Vagina (tissue), 2 donors: ENCODE measurements around the gene NCOA5.

Experiments used
- POLR2A ChIP-seq, 2 donors: fragments of 450-650 bp; IDR thresholded peaks; one replicate each; pipeline ENCODE4 v1.6.1; 2017; ENCODE audit warnings: antibody characterized with exemption in 2 of 2, mild to moderate bottlenecking in 2 of 2, moderate library complexity in 2 of 2
- POLR2AphosphoS5 ChIP-seq, 2 donors: sonication (generic); formaldehyde crosslinking; IDR thresholded peaks; one replicate each; pipeline ENCODE4 v1.9.0; 2017; ENCODE audit warnings: antibody characterized with exemption in 2 of 2, mild to moderate bottlenecking in 2 of 2, low read depth in 1 of 2; ENCODE audit not compliant: insufficient read depth in 1 of 2
- TF ChIP-seq, protein P1 (sequence below), 3 experiments: fragments of 450-650 bp in 2 of 3; fragments of 200-600 bp in 1 of 3; sonication (generic) in 1 of 3; IDR thresholded peaks; one replicate each; pipeline ENCODE4 v1.5.1; 2017 to 2019; ENCODE audit warnings: antibody characterized with exemption in 3 of 3, mild to moderate bottlenecking in 2 of 3, moderate library complexity in 2 of 3

- TF ChIP-seq, protein P1, sequence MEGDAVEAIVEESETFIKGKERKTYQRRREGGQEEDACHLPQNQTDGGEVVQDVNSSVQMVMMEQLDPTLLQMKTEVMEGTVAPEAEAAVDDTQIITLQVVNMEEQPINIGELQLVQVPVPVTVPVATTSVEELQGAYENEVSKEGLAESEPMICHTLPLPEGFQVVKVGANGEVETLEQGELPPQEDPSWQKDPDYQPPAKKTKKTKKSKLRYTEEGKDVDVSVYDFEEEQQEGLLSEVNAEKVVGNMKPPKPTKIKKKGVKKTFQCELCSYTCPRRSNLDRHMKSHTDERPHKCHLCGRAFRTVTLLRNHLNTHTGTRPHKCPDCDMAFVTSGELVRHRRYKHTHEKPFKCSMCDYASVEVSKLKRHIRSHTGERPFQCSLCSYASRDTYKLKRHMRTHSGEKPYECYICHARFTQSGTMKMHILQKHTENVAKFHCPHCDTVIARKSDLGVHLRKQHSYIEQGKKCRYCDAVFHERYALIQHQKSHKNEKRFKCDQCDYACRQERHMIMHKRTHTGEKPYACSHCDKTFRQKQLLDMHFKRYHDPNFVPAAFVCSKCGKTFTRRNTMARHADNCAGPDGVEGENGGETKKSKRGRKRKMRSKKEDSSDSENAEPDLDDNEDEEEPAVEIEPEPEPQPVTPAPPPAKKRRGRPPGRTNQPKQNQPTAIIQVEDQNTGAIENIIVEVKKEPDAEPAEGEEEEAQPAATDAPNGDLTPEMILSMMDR (IDR thresholded peaks at IDR 0.05) = no peak
- TF ChIP-seq POLR2AphosphoS5 (IDR thresholded peaks at IDR 0.05; ENCODE audit: insufficient read depth in 1 of 2, low read depth in 1 of 2) (no peak), POLR2A (IDR thresholded peaks at IDR 0.05) (no peak)
Measured at GRCh38 chr20:46078954-46079353, 10.8 kb downstream of the NCOA5 start.
